Activated naive CD4-positive, alpha-beta T cell (primary cell): Measurements from ENCODE around the gene MTPN.

Experiments
- DNase-seq, 4 experiments: peaks; one replicate each; lab custom pipeline; 2025; lab: John Stamatoyannopoulos, UW

The MTPN gene

GRCh38 chr7:135977007-135977741, at the start of gene MTPN:
TSS of gene MTPN (minus strand) at chr7:135977359. CDS start at chr7:135977100, 259 bp downstream.
- peak; percentile 87 to 94 (median 92) for DNase-seq

- DNase-seq = no peak
Observed at GRCh38 chr7:136026209-136026608, 49.0 kb upstream of the MTPN start.

GRCh38 chr7:136023134-136023869, 46.1 kb upstream of the MTPN start:
- no peak for DNase-seq

- no peak for DNase-seq
Observed at GRCh38 chr7:136020556-136020955, 43.4 kb upstream of the MTPN start.

- DNase-seq = no peak
Observed at GRCh38 chr7:136018104-136018503, 40.9 kb upstream of the MTPN start.

GRCh38 chr7:136016649-136017395, 39.7 kb upstream of the MTPN start:
- no peak for DNase-seq

- no peak for DNase-seq
Observed at GRCh38 chr7:136015638-136016037, 38.5 kb upstream of the MTPN start.

GRCh38 chr7:136014659-136015058, 37.5 kb upstream of the MTPN start:
- no peak for DNase-seq

GRCh38 chr7:136012238-136012637, 35.1 kb upstream of the MTPN start:
- no peak for DNase-seq

- DNase-seq = no peak
Observed at GRCh38 chr7:136009488-136010079, 32.4 kb upstream of the MTPN start.

- no peak for DNase-seq
Observed at GRCh38 chr7:136006208-136006607, 29.0 kb upstream of the MTPN start.

GRCh38 chr7:136004083-136004482, 26.9 kb upstream of the MTPN start:
- DNase-seq = no peak

GRCh38 chr7:136002802-136003201, 25.6 kb upstream of the MTPN start:
- no peak for DNase-seq

- DNase-seq = no peak
Observed at GRCh38 chr7:136000288-136000913, 23.2 kb upstream of the MTPN start.

- no peak for DNase-seq
Observed at GRCh38 chr7:135998081-135998480, 20.9 kb upstream of the MTPN start.

- DNase-seq = no peak
Observed at GRCh38 chr7:135995748-135996147, 18.6 kb upstream of the MTPN start.

- no peak for DNase-seq
Observed at GRCh38 chr7:135994466-135995205, 17.5 kb upstream of the MTPN start.

GRCh38 chr7:135993950-135994349, 16.8 kb upstream of the MTPN start:
- DNase-seq = no peak

GRCh38 chr7:135991906-135992305, 14.7 kb upstream of the MTPN start:
- no peak for DNase-seq

GRCh38 chr7:135991322-135991721, 14.2 kb upstream of the MTPN start:
- no peak for DNase-seq

- DNase-seq = no peak
Observed at GRCh38 chr7:135990258-135990657, 13.1 kb upstream of the MTPN start.
